ENCODE results near the gene ANKRD16. TPM values are rescaled to one million over a fixed set of nuclear protein-coding genes. Genes with fewer than 3 reads are reported as not detected.

The ANKRD16 gene
- total RNA-seq, 1 experiment from 2014 or later: 12.2 TPM

- TF ChIP-seq STAT6 (CRISPR knock-in tag; conservative IDR thresholded peaks at IDR 0.05; ENCODE audit: low read depth): no peak
- no peak for TF ChIP-seq ETV6 (CRISPR knock-in tag; IDR thresholded peaks at IDR 0.05)
- TF ChIP-seq TEAD1 (CRISPR knock-in tag; IDR thresholded peaks at IDR 0.05): no peak
- no peak for TF ChIP-seq RORB (CRISPR knock-in tag; IDR thresholded peaks at IDR 0.05)
These were observed 47.3 kb upstream of the ANKRD16 start (continued) for GRCh38 chr10:5937016-5937415.

GRCh38 chr10:5935628-5936027 lies 45.9 kb upstream of the ANKRD16 start:
- Mint-ChIP-seq H3K4me1 (no peaks in the 10 kb centered on the region), H3K4me3 (no peak overlapping the region), H3K27ac (no peak overlapping the region), H3K9me3 (no peaks in the 10 kb centered on the region), H3K27me3 (ENCODE audit: low read depth) (no peaks in the 10 kb centered on the region), H3K36me3 (peaks cover 50% of the 10 kb centered on the region)
- ChIA-PET CTCF (no interaction called here), POLR2A (interaction anchor here (0.9 kb wide), 1 partner anchor 8 kb away, joined by 3 read pairs; no protein-coding TSS in a partner anchor)
- DNase-seq (ENCODE audit: low spot score): no peak
- ATAC-seq: no peak
- TF ChIP-seq FOXK1 (CRISPR knock-in tag; IDR thresholded peaks at IDR 0.05) (no peak), GRHL2 (CRISPR knock-in tag; IDR thresholded peaks at IDR 0.05; ENCODE audit: insufficient replicate concordance, severe bottlenecking) (no peak), ZBTB43 (CRISPR knock-in tag; IDR thresholded peaks at IDR 0.05) (no peak), ESRRA (CRISPR knock-in tag; IDR thresholded peaks at IDR 0.05; ENCODE audit: borderline replicate concordance) (no peak), RELA (CRISPR knock-in tag; IDR thresholded peaks at IDR 0.05; ENCODE audit: borderline replicate concordance) (no peak), JUN (CRISPR knock-in tag; IDR thresholded peaks at IDR 0.05) (no peak), E2F5 (CRISPR knock-in tag; IDR thresholded peaks at IDR 0.05) (no peak), GABPB1 (CRISPR knock-in tag; IDR thresholded peaks at IDR 0.05) (no peak), CREM (CRISPR knock-in tag; IDR thresholded peaks at IDR 0.05) (no peak)

GRCh38 chr10:5933909-5934546 lies 44.3 kb upstream of the ANKRD16 start:
- POLR2A ChIA-PET: interaction anchor here (0.6 kb wide), 1 partner anchor 64 kb away, joined by 5 read pairs; no protein-coding TSS in a partner anchor
- no peak for ATAC-seq

More at GRCh38 chr10:5933909-5934546, 44.3 kb upstream of the ANKRD16 start:
- Mint-ChIP-seq H3K4me1 (no peaks in the 10 kb centered on the region), H3K36me3 (peaks cover 64% of the 10 kb centered on the region), H3K4me3 (no peak overlapping the region), H3K27ac (no peak overlapping the region), H3K27me3 (ENCODE audit: low read depth) (no peaks in the 10 kb centered on the region), H3K9me3 (no peaks in the 10 kb centered on the region)
- TF ChIP-seq ZNF425 (CRISPR knock-in tag; conservative IDR thresholded peaks at IDR 0.05): no peak
- TF ChIP-seq FOXP1 (CRISPR knock-in tag; IDR thresholded peaks at IDR 0.05; ENCODE audit: borderline replicate concordance): no peak
- no peak for TF ChIP-seq MYBL2 (CRISPR knock-in tag; IDR thresholded peaks at IDR 0.05)
- TF ChIP-seq AR (CRISPR knock-in tag; IDR thresholded peaks at IDR 0.05): no peak
- no peak for TF ChIP-seq OVOL2 (CRISPR knock-in tag; IDR thresholded peaks at IDR 0.05; ENCODE audit: borderline replicate concordance)
- no peak for TF ChIP-seq STAT6 (CRISPR knock-in tag; conservative IDR thresholded peaks at IDR 0.05; ENCODE audit: low read depth)
- no peak for TF ChIP-seq NFATC4 (CRISPR knock-in tag; IDR thresholded peaks at IDR 0.05)
- TF ChIP-seq HMGA2 (CRISPR knock-in tag; IDR thresholded peaks at IDR 0.05): no peak
- DNase-seq (ENCODE audit: low spot score): no peak
- CTCF ChIA-PET: no interaction called here

Data from WTC11 (cell line).